ENCODE results near the gene BTD.
A peak's percentile ranks its signal among the peaks of the same experiment; 100 is the strongest.
"Not testable (repeated sequence)": the region's sequence is repeated elsewhere in the genome, so short reads cannot be mapped to it uniquely, and the experiment has no call there.

Gene BTD

GRCh38 chr3:15614958-15615357 lies 13.4 kb downstream of the BTD start:
- no peak for TF ChIP-seq CTCF (IDR thresholded peaks at IDR 0.05; ENCODE audit: low read depth, low read length, missing control alignments)
- no peak overlapping the region for H3K4me3 ChIP-seq (replicated peaks; ENCODE audit: low read depth, low read length)
- DNase-seq (ENCODE audit: extremely low read depth, low read depth), result no peak

- no peak for DNase-seq (ENCODE audit: extremely low read depth, low read depth)
- no peak overlapping the region for H3K4me3 ChIP-seq (replicated peaks; ENCODE audit: low read depth, low read length)
- TF ChIP-seq CTCF (IDR thresholded peaks at IDR 0.05; ENCODE audit: low read depth, low read length, missing control alignments), result no peak
Measured at GRCh38 chr3:15616053-15616452, 14.5 kb downstream of the BTD start.

GRCh38 chr3:15619659-15620464 lies 18.3 kb downstream of the BTD start:
- H3K4me3 ChIP-seq (replicated peaks; ENCODE audit: low read depth, low read length); DNase-seq (ENCODE audit: extremely low read depth, low read depth): not testable (repeated sequence)

GRCh38 chr3:15623535-15624440 lies 22.2 kb downstream of the BTD start:
- H3K4me3 ChIP-seq (replicated peaks; ENCODE audit: low read depth, low read length), result no peak overlapping the region
- no peak for TF ChIP-seq CTCF (IDR thresholded peaks at IDR 0.05; ENCODE audit: low read depth, low read length, missing control alignments)
- DNase-seq (ENCODE audit: extremely low read depth, low read depth), result no peak

- TF ChIP-seq CTCF (IDR thresholded peaks at IDR 0.05; ENCODE audit: low read depth, low read length, missing control alignments), result no peak
- DNase-seq (ENCODE audit: extremely low read depth, low read depth), result no peak
- H3K4me3 ChIP-seq (replicated peaks; ENCODE audit: low read depth, low read length), result no peak overlapping the region
Measured at GRCh38 chr3:15628967-15629366, 27.4 kb downstream of the BTD start.

GRCh38 chr3:15629860-15630597 lies 28.5 kb downstream of the BTD start:
- TF ChIP-seq CTCF (IDR thresholded peaks at IDR 0.05; ENCODE audit: low read depth, low read length, missing control alignments), result peak; percentile 71
- no peak overlapping the region for H3K4me3 ChIP-seq (replicated peaks; ENCODE audit: low read depth, low read length)
- DNase-seq (ENCODE audit: extremely low read depth, low read depth), result peak; percentile 72

Measured in HFF-Myc (cell line).